SJSA1 (cell line): ENCODE measurements around the gene SAMM50. TPM values are rescaled to one million over a fixed set of nuclear protein-coding genes. Genes with fewer than 3 reads are reported as not detected.

Source experiments
- DNase-seq, 2 experiments: peaks; one replicate each; pipeline ENCODE4 v3.0.0-alpha.2; 2015 to 2020; ENCODE audit warnings: low spot score in 2 of 2, low read depth in 1 of 2
- H3K27ac ChIP-seq: fragments of 250-450 bp; sonication (Bioruptor Pico); 2 replicates; pipeline ENCODE4 v1.5.1; 2020; ENCODE audit warnings: mild to moderate bottlenecking, moderate library complexity
- H3K27me3 ChIP-seq: fragments of 250-450 bp; sonication (Bioruptor Pico); replicated peaks from 2 replicates; pipeline ENCODE4 v1.5.1; 2020; ENCODE audit warnings: mild to moderate bottlenecking, moderate library complexity
- H3K36me3 ChIP-seq: fragments of 250-450 bp; sonication (Bioruptor Pico); 2 replicates; pipeline ENCODE4 v1.5.1; 2020; ENCODE audit warnings: mild to moderate bottlenecking
- H3K4me1 ChIP-seq: fragments of 250-450 bp; sonication (Bioruptor Pico); replicated peaks from 2 replicates; pipeline ENCODE4 v1.6.1; 2021; ENCODE audit warnings: mild to moderate bottlenecking
- H3K4me3 ChIP-seq: fragments of 250-450 bp; sonication (Bioruptor Pico); 2 replicates; pipeline ENCODE4 v1.5.1; 2020; ENCODE audit warnings: mild to moderate bottlenecking
- H3K9me3 ChIP-seq: fragments of 250-450 bp; sonication (Bioruptor Pico); replicated peaks from 2 replicates; pipeline ENCODE4 v1.5.1; 2020; ENCODE audit warnings: mild to moderate bottlenecking
- total RNA-seq: library from RNA; depleted of rRNA; stranded (reverse); fragments of >200 nt; shearing (Covaris generic); gene quantifications from 2 replicates; pipeline ENCODE4 v1.2.3, GENCODE V29; 2014

Gene SAMM50
- total RNA-seq, 1 experiment from 2014 or later = 46.3 TPM

DNA sequence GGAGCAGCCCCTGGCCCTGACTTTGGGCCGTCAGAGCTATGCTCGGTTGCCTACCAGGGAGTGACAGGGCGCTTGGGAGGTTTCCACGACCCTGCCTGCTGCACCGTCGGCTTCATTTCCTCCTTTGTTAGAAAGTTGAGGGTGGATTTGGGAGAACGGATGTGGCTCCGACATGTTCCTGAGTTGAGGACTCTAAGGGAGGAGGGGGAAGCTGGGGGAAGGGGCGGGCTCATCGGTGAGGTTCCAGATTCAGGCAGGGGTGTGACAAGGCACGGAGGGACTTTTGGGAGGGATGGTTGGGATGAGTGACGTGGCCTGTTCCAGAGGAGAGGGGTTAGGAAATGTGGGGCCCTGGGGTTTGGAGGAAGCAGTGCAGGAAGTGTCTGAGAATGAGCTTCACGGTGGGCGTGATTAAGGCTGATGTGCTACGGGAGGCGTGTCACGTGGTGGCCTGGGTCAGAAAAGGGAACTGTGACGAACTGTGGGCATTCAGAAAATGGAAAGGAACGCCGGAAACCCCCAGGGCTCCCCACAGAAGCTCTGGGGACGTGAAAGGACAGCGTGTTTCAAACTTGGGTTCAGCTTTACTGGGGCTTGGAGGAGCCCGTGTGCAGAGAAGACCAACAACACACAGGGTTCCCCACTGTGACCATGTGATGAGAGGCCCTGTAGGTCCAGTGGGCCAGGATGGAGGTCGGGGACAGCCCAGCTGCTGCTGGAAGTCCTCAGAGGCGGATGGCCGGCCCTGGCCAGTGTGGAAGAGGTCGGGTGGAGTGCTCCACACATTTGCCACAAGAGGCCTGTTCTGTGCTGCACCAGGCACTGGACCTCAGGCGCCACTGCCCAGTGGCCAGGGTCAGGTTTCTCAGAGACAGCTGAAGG, 71.6 kb downstream of the SAMM50 start:
- peaks cover 7% of the 10 kb centered on the region for H3K36me3 ChIP-seq
- H3K4me1 ChIP-seq = peaks cover 20% of the 10 kb centered on the region
- no peak overlapping the region for H3K27ac ChIP-seq
- no peaks in the 10 kb centered on the region for H3K27me3 ChIP-seq
- no peaks in the 10 kb centered on the region for H3K9me3 ChIP-seq
- no peak for DNase-seq
- no peak overlapping the region for H3K4me3 ChIP-seq

DNA sequence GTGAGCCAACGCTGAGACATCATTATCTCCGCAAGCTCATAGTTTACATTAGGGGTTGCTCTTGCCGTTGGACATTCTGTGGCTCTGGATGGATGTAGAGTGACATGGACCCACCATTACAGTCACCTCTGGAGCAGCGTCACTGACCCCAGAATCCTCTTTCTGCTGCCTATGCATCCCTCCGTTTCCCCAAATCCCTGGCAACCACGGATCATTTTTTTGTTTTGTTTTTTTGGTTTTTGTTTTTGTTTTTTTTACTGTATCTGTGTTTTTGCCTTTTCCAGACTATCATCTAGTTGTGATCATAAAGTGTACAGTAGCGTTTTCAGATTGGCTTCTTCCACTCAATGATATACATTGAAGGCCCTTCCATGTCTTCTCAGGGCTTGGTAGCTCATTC, 72.8 kb downstream of the SAMM50 start:
- Histone ChIP-seq H3K36me3 (peaks cover 4% of the 10 kb centered on the region; the same call in 1 of the 2 replicates), H3K4me1 (peaks cover 13% of the 10 kb centered on the region), H3K9me3 (no peaks in the 10 kb centered on the region), H3K27ac (no peak overlapping the region), H3K27me3 (no peaks in the 10 kb centered on the region), H3K4me3 (no peak overlapping the region)
- DNase-seq = no peak

DNA sequence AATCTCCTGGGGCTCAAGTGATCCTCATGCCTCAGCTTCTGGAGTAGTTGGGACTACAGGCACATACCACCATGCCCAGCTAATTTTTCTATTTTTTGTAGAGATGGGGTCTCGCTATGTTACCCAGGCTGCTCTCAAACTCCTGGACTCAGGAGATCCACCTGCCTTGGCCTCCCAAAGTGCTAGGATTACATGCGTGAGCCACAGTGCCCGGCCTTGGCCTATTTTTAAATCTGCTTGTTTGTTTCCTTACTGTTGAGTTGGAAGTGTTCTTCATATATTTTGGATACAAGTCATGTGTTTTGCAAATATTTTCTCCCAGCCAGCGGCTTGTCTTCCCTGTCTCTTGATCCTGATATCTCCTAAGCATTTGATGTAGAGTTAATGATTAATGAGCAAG, 73.8 kb downstream of the SAMM50 start:
- peaks cover 6% of the 10 kb centered on the region for H3K4me1 ChIP-seq
- no peaks in the 10 kb centered on the region for H3K27me3 ChIP-seq
- no peak overlapping the region for H3K4me3 ChIP-seq

DNA sequence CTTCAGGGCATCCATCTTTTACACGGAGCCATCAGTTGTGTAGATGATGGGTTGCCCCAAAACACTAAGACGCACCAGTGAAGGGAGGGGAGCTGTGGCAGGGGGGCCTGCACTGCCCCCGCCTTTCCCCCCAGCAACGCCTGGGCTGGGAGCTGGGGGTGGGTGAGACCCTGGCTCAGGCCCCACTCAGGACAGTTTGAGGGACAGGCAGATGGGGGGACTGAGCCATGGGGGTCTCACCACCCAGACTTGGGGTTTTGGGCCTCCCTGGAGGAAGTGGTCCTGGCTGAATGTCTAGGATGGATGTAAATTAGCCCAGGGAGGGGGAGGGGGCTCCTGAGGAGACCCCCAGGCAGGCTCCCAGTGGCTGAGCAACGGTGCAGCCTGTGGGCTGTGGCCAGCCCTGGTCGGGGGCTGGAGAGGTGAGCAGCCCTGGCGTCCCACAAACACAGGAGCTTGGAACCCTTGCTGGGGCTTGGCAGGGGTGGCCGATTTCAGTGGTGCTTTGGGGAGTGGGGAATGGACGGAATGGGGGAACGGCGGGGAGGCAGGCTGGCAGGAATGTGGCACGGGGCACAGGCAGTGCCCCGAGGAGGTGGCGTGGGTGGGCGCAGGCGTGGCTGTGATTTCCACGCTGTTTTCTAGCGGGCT, 74.9 kb downstream of the SAMM50 start:
- no peak for DNase-seq
- Histone ChIP-seq H3K9me3 (no peaks in the 10 kb centered on the region), H3K4me3 (no peak overlapping the region), H3K27ac (no peak overlapping the region), H3K27me3 (no peaks in the 10 kb centered on the region), H3K4me1 (no peaks in the 10 kb centered on the region; the same call in 1 of the 2 replicates), H3K36me3 (no peaks in the 10 kb centered on the region)

More for the DNA sequence above, 73.8 kb downstream of the SAMM50 start:
- no peaks in the 10 kb centered on the region for H3K9me3 ChIP-seq
- H3K27ac ChIP-seq = no peak overlapping the region
- no peak for DNase-seq
- no peaks in the 10 kb centered on the region for H3K36me3 ChIP-seq

DNA sequence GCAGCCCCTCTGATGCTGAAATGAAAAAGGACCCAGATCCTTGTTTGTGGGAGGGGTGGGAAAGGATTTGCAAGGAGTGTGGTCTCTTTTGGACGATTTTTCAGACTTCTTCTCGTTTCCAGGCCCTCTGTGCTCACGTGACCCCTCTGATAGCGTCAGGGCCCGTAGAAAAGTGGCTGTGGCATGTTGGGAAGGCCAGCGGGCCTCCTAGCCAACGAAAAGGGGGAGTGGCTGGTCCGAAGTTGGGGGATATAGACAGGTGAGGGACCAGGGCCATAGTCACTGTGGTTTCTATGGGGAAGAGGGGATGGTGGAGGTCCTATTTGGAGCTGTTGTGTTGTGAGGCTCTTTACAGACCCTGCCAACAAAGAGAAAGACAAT, 75.5 kb downstream of the SAMM50 start:
- no peak for DNase-seq
- Histone ChIP-seq H3K4me1 (no peaks in the 10 kb centered on the region), H3K27ac (no peak overlapping the region), H3K27me3 (no peaks in the 10 kb centered on the region), H3K36me3 (no peaks in the 10 kb centered on the region), H3K9me3 (no peaks in the 10 kb centered on the region), H3K4me3 (no peak overlapping the region)

DNA sequence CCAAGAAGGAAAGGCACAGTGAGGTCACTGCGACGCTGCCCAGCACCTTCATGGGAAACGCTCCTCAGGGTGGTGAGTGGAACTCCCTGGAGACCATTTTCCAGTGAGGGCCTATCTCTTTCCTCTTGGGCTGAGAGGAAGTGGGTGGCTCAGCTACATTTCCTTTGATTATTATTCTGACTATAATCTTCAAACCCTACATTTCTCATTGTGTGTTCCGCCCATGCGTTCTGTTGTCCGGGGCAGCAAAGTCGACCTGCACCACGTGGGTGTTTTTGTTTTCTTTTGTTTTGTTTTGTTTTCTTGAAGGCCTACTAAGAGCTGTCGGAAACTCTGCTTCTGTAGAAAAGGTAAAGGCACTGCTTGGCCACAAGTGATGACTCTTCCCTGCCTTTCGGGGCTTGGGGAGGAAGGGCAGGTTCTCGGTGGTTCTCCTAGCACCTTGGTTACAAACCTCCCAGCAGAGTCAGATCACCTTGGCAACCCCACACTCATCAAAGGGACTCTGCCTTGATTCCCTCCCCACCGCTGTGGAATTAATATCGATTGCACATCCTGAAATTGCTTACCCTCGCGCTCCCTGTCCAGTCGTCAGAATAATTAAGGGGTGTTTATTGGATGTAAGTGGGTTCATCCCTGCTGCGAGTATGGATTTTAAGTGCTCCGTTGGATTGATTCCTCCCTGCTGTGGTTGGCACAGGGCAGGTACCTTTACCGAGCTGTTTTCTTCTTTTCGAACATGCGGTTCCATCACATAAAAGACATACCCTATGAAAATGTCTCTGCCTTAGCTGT, 76.1 kb downstream of the SAMM50 start:
- Histone ChIP-seq H3K4me1 (no peaks in the 10 kb centered on the region), H3K27ac (no peak overlapping the region), H3K36me3 (no peaks in the 10 kb centered on the region), H3K9me3 (no peaks in the 10 kb centered on the region), H3K27me3 (no peaks in the 10 kb centered on the region), H3K4me3 (no peak overlapping the region)
- no peak for DNase-seq

DNA sequence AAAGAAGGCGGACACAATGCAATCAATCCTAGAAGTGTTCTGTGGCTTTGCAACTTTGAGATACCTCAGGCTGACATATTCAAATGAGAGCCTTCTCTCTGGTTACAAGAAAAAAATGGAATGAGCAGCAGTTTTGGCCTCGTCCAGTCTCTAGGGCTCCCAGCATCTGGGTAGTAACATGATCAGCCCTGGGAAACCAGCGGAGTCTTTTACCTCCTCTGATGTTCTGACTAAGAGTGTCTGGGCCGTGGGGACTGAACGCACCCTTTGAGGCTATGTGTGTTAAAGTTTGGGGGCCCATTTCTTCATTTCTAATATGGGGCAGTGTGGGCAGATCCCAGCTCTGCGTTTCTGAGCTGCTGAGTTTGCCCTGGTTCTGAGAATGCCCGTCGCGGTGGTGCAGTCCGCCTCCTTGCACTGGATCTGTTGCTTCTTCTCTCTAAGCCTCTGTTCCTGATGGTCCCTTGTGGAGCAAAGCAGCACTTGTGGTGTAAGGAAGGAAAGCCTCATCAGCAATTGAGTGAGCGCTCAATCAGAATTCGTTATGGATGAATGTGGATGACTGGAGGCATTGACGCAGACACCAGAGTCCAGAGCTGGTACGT, 77.0 kb downstream of the SAMM50 start:
- H3K9me3 ChIP-seq = no peaks in the 10 kb centered on the region
- peaks cover 1% of the 10 kb centered on the region for H3K4me1 ChIP-seq
- no peaks in the 10 kb centered on the region for H3K27me3 ChIP-seq
- H3K36me3 ChIP-seq = no peaks in the 10 kb centered on the region
- no peak overlapping the region for H3K4me3 ChIP-seq
- DNase-seq = no peak
- no peak overlapping the region for H3K27ac ChIP-seq

DNA sequence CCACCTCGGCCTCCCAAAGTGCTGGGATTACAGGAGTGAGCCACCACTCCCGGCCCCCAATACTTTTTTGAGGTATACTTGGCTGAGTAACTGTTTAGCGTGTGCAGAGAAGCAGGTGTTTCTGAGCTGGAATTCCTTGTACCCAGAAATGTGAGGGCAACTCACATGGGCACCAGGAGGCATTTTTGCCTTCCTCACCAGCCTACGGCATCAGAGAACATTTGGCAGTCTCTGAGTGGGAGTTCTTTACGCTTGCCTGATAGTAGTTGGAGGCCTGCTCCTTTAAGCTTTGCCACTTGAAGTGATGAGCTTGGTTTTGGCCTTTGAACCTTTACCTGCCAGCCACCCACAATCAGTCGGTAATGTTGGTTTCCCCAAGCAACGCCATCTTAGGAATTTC, 78.0 kb downstream of the SAMM50 start:
- no peak for DNase-seq
- no peaks in the 10 kb centered on the region for H3K27me3 ChIP-seq
- H3K4me1 ChIP-seq = peaks cover 12% of the 10 kb centered on the region
- H3K9me3 ChIP-seq = no peaks in the 10 kb centered on the region
- H3K4me3 ChIP-seq = no peak overlapping the region
- H3K36me3 ChIP-seq = no peaks in the 10 kb centered on the region
- no peak overlapping the region for H3K27ac ChIP-seq

DNA sequence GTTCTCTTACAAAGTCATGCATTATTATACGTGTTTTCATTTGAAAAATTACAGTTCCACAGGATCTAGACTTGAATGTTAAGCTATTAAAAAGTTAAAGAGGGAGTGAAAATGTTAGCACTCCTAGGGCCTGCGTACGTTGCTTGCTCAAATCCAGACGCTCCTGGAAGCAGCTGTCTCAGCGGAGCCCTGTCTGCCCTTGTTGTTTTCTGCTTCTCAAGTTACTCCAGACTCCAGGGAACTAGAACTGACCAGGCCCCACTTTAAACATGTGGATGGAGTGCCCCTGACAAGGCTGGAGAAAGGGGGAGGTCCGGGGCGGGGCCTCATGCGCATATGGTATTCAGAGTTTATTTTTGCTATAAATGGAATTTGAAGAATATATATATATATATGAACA, 78.5 kb downstream of the SAMM50 start:
- Histone ChIP-seq H3K9me3 (no peaks in the 10 kb centered on the region), H3K27me3 (no peaks in the 10 kb centered on the region), H3K36me3 (no peaks in the 10 kb centered on the region), H3K4me1 (peaks cover 15% of the 10 kb centered on the region), H3K4me3 (no peak overlapping the region), H3K27ac (no peak overlapping the region)
- DNase-seq = no peak

DNA sequence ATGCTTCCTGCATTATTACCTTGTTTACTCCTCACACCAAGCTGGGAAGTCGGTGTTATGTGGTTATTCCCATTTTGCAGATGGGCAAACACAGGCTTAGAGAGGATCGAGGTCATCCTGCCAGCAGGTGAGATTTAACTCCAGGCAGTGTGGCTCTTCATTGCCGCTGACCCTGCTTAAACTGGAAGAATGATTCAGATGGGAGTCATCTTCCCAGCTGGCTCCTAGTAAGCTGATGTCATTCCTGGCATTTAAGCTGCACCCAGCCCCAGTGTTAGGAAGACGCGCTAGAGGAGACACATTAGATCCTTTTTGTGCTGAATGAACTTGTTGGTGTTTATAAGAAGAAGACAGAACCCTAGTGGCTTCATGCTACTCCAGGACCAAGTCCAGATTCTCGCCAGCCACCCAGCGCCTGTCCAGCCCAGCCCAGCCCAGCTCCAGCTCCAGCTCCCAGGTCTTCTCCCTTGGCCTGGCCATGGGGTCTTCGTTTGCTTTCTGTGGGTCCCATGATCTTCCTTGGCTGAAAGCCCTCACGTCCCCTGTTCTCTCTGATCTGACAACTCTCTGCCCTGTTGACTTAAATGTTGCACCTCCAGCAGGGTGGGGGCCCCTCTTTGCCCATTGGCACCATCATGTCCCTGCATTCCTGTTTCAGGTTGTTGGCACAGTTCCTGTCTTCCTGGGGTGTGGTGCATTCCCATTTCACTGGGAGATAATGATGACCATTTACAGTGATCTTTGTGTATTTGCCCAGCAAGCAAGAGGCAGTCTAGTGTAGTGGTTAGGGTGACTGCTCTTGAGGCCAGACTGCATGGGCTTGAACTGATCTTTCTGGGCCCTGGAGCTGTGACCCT, 82.5 kb downstream of the SAMM50 start:
- no peaks in the 10 kb centered on the region for H3K27me3 ChIP-seq
- DNase-seq = peak; percentile 67 to 76
- no peaks in the 10 kb centered on the region for H3K36me3 ChIP-seq
- H3K4me3 ChIP-seq = no peak overlapping the region
- H3K4me1 ChIP-seq = peaks cover 15% of the 10 kb centered on the region
- no peaks in the 10 kb centered on the region for H3K9me3 ChIP-seq
- H3K27ac ChIP-seq = 0 out of 2 replicates have a peak overlapping the region, but pooled peaks have one; percentile 4

DNA sequence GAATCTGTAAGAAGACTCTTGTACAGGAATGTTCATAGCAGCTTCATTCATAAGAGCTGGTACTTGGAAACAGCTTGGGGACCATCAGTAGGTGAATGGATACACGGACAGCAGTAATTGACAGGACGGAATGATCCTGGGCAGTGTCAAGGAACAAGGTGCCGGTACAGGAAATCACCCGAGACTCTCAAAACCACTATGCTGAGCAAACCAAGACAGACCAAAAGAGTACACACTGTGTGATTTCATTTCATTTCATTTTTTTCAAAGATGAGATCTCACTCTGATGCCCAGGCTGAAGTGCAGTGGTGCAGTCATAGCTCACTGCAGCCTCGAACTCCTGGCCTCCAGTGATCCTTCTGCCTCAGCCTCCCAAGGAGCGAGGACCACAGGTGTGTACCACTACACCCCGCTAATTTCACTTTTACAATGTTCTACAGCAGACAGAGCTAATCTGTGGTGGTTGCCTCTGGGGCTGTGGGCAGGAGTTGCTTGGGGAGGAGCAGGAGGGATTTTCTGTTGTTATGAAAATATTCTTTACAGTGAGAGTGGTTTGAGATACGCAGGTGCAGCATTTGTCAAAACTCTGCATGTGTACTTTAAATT, 84.4 kb downstream of the SAMM50 start:
- no peak overlapping the region for H3K4me3 ChIP-seq
- peaks cover 15% of the 10 kb centered on the region for H3K4me1 ChIP-seq
- no peaks in the 10 kb centered on the region for H3K36me3 ChIP-seq
- no peaks in the 10 kb centered on the region for H3K27me3 ChIP-seq
- no peak for DNase-seq
- H3K27ac ChIP-seq = no peak overlapping the region
- no peaks in the 10 kb centered on the region for H3K9me3 ChIP-seq

DNA sequence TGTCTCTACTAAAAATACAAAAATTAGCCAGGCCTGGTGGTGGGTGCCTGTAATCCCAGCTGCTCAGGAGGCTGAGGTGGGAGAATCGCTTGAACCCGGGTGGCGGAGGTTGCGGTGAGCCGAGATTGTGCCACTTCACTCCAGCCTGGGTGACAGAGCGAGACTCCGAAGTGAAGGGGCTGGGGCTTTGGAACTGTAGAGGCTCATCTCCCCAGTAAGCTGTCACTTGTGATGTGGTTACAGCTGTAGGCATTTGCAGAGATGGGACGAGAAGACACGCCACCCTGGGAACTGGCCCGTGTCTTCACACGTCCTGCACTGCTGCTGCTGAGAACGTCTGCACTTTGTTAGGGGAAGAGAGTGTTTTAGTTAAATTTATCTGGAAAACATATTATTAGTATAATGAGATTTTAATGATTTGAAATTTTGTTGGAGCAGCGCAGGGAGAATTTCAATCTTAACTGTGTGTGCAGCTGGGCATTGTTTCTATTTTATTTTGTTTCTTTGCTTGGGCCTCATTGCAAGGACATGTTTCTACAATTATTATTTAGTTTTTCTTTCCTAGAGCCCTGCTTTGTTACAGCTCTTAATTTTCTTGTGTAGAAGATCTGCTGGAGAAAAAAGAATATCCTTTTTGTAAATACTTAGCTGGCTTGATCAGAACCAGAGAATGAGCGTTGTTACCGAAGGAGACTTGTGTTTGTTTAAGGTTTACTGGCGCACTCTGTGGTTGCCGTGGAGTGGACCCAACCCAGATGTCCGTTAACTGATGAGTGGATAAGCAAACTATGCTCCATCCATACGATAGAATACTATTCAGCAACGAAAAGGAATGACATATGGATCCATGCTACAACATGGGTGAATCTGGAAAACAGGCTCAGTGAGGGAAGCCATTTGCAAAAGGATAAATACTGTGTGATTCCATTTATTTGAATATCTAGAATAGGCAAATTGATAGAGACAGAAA, 87.3 kb downstream of the SAMM50 start:
- Histone ChIP-seq H3K4me3 (no peak overlapping the region), H3K9me3 (no peaks in the 10 kb centered on the region), H3K36me3 (no peaks in the 10 kb centered on the region), H3K4me1 (peaks cover 10% of the 10 kb centered on the region), H3K27me3 (no peaks in the 10 kb centered on the region), H3K27ac (no peak overlapping the region)
- no peak for DNase-seq
